HepG2 (cell line): Measurements from ENCODE around the gene ACTL8. TPM values are rescaled to one million over a fixed set of nuclear protein-coding genes. Genes with fewer than 3 reads are reported as not detected.
A peak's percentile ranks its signal among the peaks of the same experiment; 100 is the strongest.

Source experiments
- ATAC-seq: fragments of 200-7000 bp; cut with Tn5 transposase; 3 replicates; pipeline ENCODE4 v1.9.1; 2020; ENCODE audit warnings: mild to moderate bottlenecking, moderate library complexity
- Bru-seq: library from RNA; stranded (reverse); fragments of 400-500 nt; gene quantifications from one replicate; lab custom pipeline; 2021; lab: Mats Ljungman, UMichigan
- BruChase-seq, 2 experiments: library from RNA; stranded (reverse); fragments of 400-500 nt; gene quantifications; one replicate each; lab custom pipeline; 2021; lab: Mats Ljungman, UMichigan
- BruUV-seq: library from RNA; stranded (reverse); fragments of 400-500 nt; replicated peaks from 2 replicates; lab custom pipeline; 2021; lab: Mats Ljungman, UMichigan
- CTCF ChIA-PET: fragments of 300-600 bp; formaldehyde crosslinking; extraction: SDS; loops from one replicate; lab custom pipeline; 2021; ENCODE audit warnings: low total read pairs, inconsistent platforms, low intra/inter-chr PET ratio; lab: Yijun Ruan, JAX
- POLR2A ChIA-PET: fragments of 350-600 bp; sonication (Branson Sonifier 250); formaldehyde crosslinking; loops from one replicate; lab custom pipeline; 2020; ENCODE audit warnings: antibody characterized with exemption, inconsistent platforms; lab: Yijun Ruan, JAX
- DNase-seq: peaks from one replicate; pipeline ENCODE4 v3.0.0-alpha.2; 2015; ENCODE audit warnings: low spot score
- FAIRE-seq: peaks from 3 replicates; lab custom pipeline; 2011; peaks lifted over from hg19 to GRCh38; lab: Jason Lieb, UNC
- H2AFZ ChIP-seq: one replicate; pipeline ENCODE4 v1.6.1; 2011; ENCODE audit warnings: low read length, inconsistent platforms
- H3K27ac ChIP-seq: fragments of 300-600 bp; 3 replicates; pipeline ENCODE4 v1.8.0; 2011; ENCODE audit warnings: mixed run types, mild to moderate bottlenecking, mixed read lengths, low read length, inconsistent platforms; ENCODE audit not compliant: insufficient read depth; ENCODE audit errors: extremely low read length
- H3K27me3 ChIP-seq, 2 experiments: fragments of 200-600 bp in 1 of 2; 2 replicates in 1 of 2; 3 replicates in 1 of 2; pipeline versions ENCODE4 v1.6.0 to v1.8.0; 2011; ENCODE audit warnings: low read length in 2 of 2, mild to moderate bottlenecking in 2 of 2, moderate library complexity in 2 of 2, inconsistent platforms in 1 of 2; ENCODE audit not compliant: insufficient read depth in 2 of 2, control insufficient read depth in 1 of 2
- H3K36me3 ChIP-seq, 2 experiments: fragments of 200-600 bp in 1 of 2; replicated peaks in 1 of 2; 2 replicates in 1 of 2; 3 replicates in 1 of 2; pipeline versions ENCODE4 v1.5.1 to v1.8.0; 2011; ENCODE audit warnings: low read length in 2 of 2, inconsistent platforms in 1 of 2; ENCODE audit not compliant: insufficient read depth in 2 of 2, control insufficient read depth in 1 of 2
- H3K4me1 ChIP-seq: 2 replicates; pipeline ENCODE4 v1.5.1; 2012; ENCODE audit warnings: low read length, inconsistent platforms; ENCODE audit not compliant: insufficient read depth
- H3K4me2 ChIP-seq: 2 replicates; pipeline ENCODE4 v1.6.0; 2011; ENCODE audit warnings: low read depth, low read length, inconsistent platforms
- H3K4me3 ChIP-seq, 3 experiments: fragments of 200-600 bp in 1 of 3; sonication (generic), shearing (Covaris generic) in 1 of 3; replicated peaks in 1 of 3; 2 replicates each; pipeline ENCODE4 v1.5.1; 2011 to 2016; ENCODE audit warnings: low read length in 3 of 3, inconsistent platforms in 2 of 3, low read depth in 2 of 3, mild to moderate bottlenecking in 2 of 3, control low read depth in 1 of 3, mixed read lengths in 1 of 3; ENCODE audit not compliant: insufficient read depth in 1 of 3
- H3K79me2 ChIP-seq: one replicate; pipeline ENCODE4 v1.6.1; 2011; ENCODE audit warnings: low read length, inconsistent platforms; ENCODE audit not compliant: insufficient read depth
- H3K9ac ChIP-seq: 2 replicates; pipeline ENCODE4 v1.6.0; 2011; ENCODE audit warnings: mild to moderate bottlenecking, low read depth, low read length, inconsistent platforms; ENCODE audit not compliant: insufficient read depth
- H3K9me3 ChIP-seq: 2 replicates; pipeline ENCODE4 v1.5.1; 2012; ENCODE audit warnings: mild to moderate bottlenecking, low read length
- H4K20me1 ChIP-seq: 2 replicates; pipeline ENCODE4 v1.6.0; 2011; ENCODE audit warnings: inconsistent platforms, mild to moderate bottlenecking, low read length, moderate library complexity; ENCODE audit not compliant: insufficient read depth
- ARID5B ChIP-seq: IDR thresholded peaks from 2 replicates; pipeline ENCODE4 v1.4.0; 2020; ENCODE audit warnings: mild to moderate bottlenecking, missing genetic modification reagents
- GPN1 ChIP-seq: sonication (generic); formaldehyde crosslinking; IDR thresholded peaks from 2 replicates; pipeline ENCODE4 v1.5.1; 2020; ENCODE audit warnings: missing genetic modification reagents, borderline replicate concordance
- KLF6 ChIP-seq: IDR thresholded peaks from 2 replicates; pipeline ENCODE4 v1.8.0; 2016; ENCODE audit warnings: missing biosample characterization, missing genetic modification reagents
- MNT ChIP-seq: fragments of 450-650 bp; IDR thresholded peaks from 2 replicates; pipeline ENCODE4 v1.6.1; 2016
- POGK ChIP-seq: sonication (generic); formaldehyde crosslinking; conservative IDR thresholded peaks from 2 replicates; pipeline ENCODE4 v1.8.0; 2022; ENCODE audit warnings: mild to moderate bottlenecking, moderate library complexity, missing genetic modification reagents
- RNF2 ChIP-seq: fragments of 450-650 bp; conservative IDR thresholded peaks from 2 replicates; pipeline ENCODE4 v1.6.1; 2016; ENCODE audit warnings: low read depth
- ZNF687 ChIP-seq: sonication (generic); formaldehyde crosslinking; IDR thresholded peaks from 2 replicates; pipeline ENCODE4 v1.5.1; 2020; ENCODE audit warnings: mild to moderate bottlenecking, missing genetic modification reagents, moderate library complexity
- WGBS: methylation state at CpG from one replicate; pipeline ENCODE4 v1.1.6; 2017; ENCODE audit warnings: low lambda C conversion rate; 5-methylcytosine and 5-hydroxymethylcytosine counted together
- in situ Hi-C: cut with HindIII; loops from 2 replicates; pipeline ENCODE4 v1.10.0; 2017; ENCODE audit warnings: low pct_unique_long_range_greater_than_20kb; ENCODE audit not compliant: extremely low pct_ligation_motif_present
- intact Hi-C: fragments of 100-400 bp; cut with micrococcal nuclease; formaldehyde crosslinking; loops from one replicate; pipeline ENCODE4 v1.10.0; 2022; ENCODE audit not compliant: unreplicated experiment
- long read RNA-seq, 2 experiments: library from RNA in 1 of 2; library from polyadenylated mRNA in 1 of 2; stranded (forward) in 1 of 2; unstranded in 1 of 2; transcript quantifications; one replicate each; pipeline ENCODE4 v2.0.0, GENCODE V29; 2019 to 2022
- polyA minus RNA-seq, 3 experiments: library from RNA; depleted of rRNA, polyadenylated mRNA; stranded (reverse); fragments of >200 nt; gene quantifications; 2 replicates each; pipeline ENCODE4 v1.2.3, GENCODE V29; 2011; ENCODE audit warnings: low replicate concordance in 1 of 3
- polyA plus RNA-seq, 8 experiments: library from polyadenylated mRNA; depleted of rRNA in 3 of 8; stranded (reverse) in 7 of 8; unstranded in 1 of 8; fragments of >200 nt; fragmentation: Illumina TruSeq in 4 of 8; extraction: Trizol in 4 of 8; gene quantifications; 2 replicates each; pipeline versions ENCODE4 v1.2.1 to v1.2.3, GENCODE V29; 2011 to 2016; ENCODE audit warnings: low read depth in 4 of 8, missing spikeins in 1 of 8, mixed read lengths in 1 of 8; ENCODE audit not compliant: insufficient read depth in 1 of 8
- total RNA-seq, 5 experiments: library from RNA; depleted of rRNA; stranded (reverse); fragments of >200 nt; fragmentation: Illumina TruSeq; extraction: Trizol; gene quantifications; 2 replicates each; pipeline ENCODE4 v1.2.3, GENCODE V29; 2016; ENCODE audit warnings: low read depth in 1 of 5

ACTL8 gene
- total RNA-seq (2016; rRNA removed; fragmentation: Illumina TruSeq; extraction: Trizol): 0.64 and 1.0 TPM in 2 replicates
- not detected in 2 replicates for total RNA-seq (2016; cell fraction: cytosol; rRNA removed; fragmentation: Illumina TruSeq; extraction: Trizol; ENCODE audit: low read depth)
- total RNA-seq (2016; cell fraction: insoluble cytoplasmic fraction; rRNA removed; fragmentation: Illumina TruSeq; extraction: Trizol): 0.64 and 0.74 TPM in 2 replicates
- 0.09 TPM in 1 of 2 replicates, not detected in the other for total RNA-seq (2016; cell fraction: membrane; rRNA removed; fragmentation: Illumina TruSeq; extraction: Trizol)
- 0.22 TPM in 1 of 2 replicates, not detected in the other for total RNA-seq (2016; cell fraction: nucleus; rRNA removed; fragmentation: Illumina TruSeq; extraction: Trizol)
- 0.05 and 0.09 TPM in 2 replicates for polyA plus RNA-seq (2011; rRNA removed)
- polyA plus RNA-seq (2011; cell fraction: cytosol; rRNA removed): 0.03 and 0.12 TPM in 2 replicates
- not detected in 2 replicates for polyA plus RNA-seq (2011; cell fraction: nucleus; rRNA removed)
- polyA plus RNA-seq (2012): 0.21 TPM in 1 of 2 replicates, not detected in the other
- not detected in 2 replicates for polyA plus RNA-seq (2016; cell fraction: cytosol; fragmentation: Illumina TruSeq; extraction: Trizol; ENCODE audit: low read depth)
- 0.90 and 0.96 TPM in 2 replicates for polyA plus RNA-seq (2016; cell fraction: insoluble cytoplasmic fraction; fragmentation: Illumina TruSeq; extraction: Trizol; ENCODE audit: low read depth)
- polyA plus RNA-seq (2016; cell fraction: membrane; fragmentation: Illumina TruSeq; extraction: Trizol; ENCODE audit: low read depth): not detected in 2 replicates
- polyA plus RNA-seq (2016; cell fraction: nucleus; fragmentation: Illumina TruSeq; extraction: Trizol; ENCODE audit: insufficient read depth, low read depth): not detected in 2 replicates
- 0.08 and 18.1 TPM in 2 replicates for polyA minus RNA-seq (2011; rRNA and poly(A)+ RNA removed; ENCODE audit: low replicate concordance)
- polyA minus RNA-seq (2011; cell fraction: cytosol; rRNA and poly(A)+ RNA removed): not detected in 2 replicates
- not detected in 2 replicates for polyA minus RNA-seq (2011; cell fraction: nucleus; rRNA and poly(A)+ RNA removed)
- Bru-seq, nascent RNA: percentile 3 among the genes with signal in this experiment
- percentile 2 among the genes with signal in this experiment for BruChase-seq, experiment 1, labeled RNA remaining after a 6-hour chase
- percentile 6 among the genes with signal in this experiment for BruChase-seq, experiment 2, labeled RNA remaining after a 2-hour chase
- long read RNA-seq, experiment 1: 0 reads
- long read RNA-seq, experiment 2: 0 reads

- ChIA-PET POLR2A (no interaction called here), CTCF (no interaction called here)
- DNase-seq (no peak), ATAC-seq (no peak), FAIRE-seq (no peak)
- no peaks in the 10 kb centered on the region for H3K27me3 ChIP-seq
- no peaks in the 10 kb centered on the region for H3K79me2 ChIP-seq
- no peak within 1 kb of the TSS for H3K4me3 ChIP-seq
- H4K20me1 ChIP-seq: no peaks in the 10 kb centered on the region
- no peak within 1 kb of the TSS for H3K9ac ChIP-seq
- no peaks in the 10 kb centered on the region for H3K4me1 ChIP-seq
- BruUV-seq: no TSS peak
- no peak within 1 kb of the TSS for H3K4me2 ChIP-seq
- no peaks in the 10 kb centered on the region for H3K36me3 ChIP-seq
- H3K27ac ChIP-seq: no peak within 1 kb of the TSS
- no peak within 1 kb of the TSS for H2AFZ ChIP-seq
- intact Hi-C loops: no loop called here
- in situ Hi-C loops: no loop called here
- peaks cover 39% of the 10 kb centered on the region for H3K9me3 ChIP-seq
- 46% methylated on average over 9 of the region's 12 CpGs for WGBS
- TF ChIP-seq ARID5B (CRISPR knock-in tag) (no peak), GPN1 (CRISPR knock-in tag) (no peak), ZNF687 (peak; percentile 31; the same call in 1 of the 2 replicates), POGK (CRISPR knock-in tag) (no peak), KLF6 (no peak), MNT (peak; percentile 62), RNF2 (no peak)
These were observed at the start of gene ACTL8 for GRCh38 chr1:17755120-17755519. Gene ACTL8 (plus strand): TSS chr1:17755333. CDS start chr1:17823009, 67,676 bp downstream.
